ENCODE results near the gene ATIC.

The ATIC gene

GRCh38 chr2:215369181-215369760 lies 57.4 kb downstream of the ATIC start:
- intact Hi-C loops (cut with micrococcal nuclease) = no loop called here
- Mint-ChIP-seq H3K27ac (no peak overlapping the region), H3K9me3 (peaks cover 3% of the 10 kb centered on the region), H3K4me1 (ENCODE audit: low read depth) (no peaks in the 10 kb centered on the region), H3K27me3 (no peaks in the 10 kb centered on the region), H3K36me3 (ENCODE audit: low read depth) (peaks cover 16% of the 10 kb centered on the region), H3K4me3 (no peak overlapping the region)

DNA sequence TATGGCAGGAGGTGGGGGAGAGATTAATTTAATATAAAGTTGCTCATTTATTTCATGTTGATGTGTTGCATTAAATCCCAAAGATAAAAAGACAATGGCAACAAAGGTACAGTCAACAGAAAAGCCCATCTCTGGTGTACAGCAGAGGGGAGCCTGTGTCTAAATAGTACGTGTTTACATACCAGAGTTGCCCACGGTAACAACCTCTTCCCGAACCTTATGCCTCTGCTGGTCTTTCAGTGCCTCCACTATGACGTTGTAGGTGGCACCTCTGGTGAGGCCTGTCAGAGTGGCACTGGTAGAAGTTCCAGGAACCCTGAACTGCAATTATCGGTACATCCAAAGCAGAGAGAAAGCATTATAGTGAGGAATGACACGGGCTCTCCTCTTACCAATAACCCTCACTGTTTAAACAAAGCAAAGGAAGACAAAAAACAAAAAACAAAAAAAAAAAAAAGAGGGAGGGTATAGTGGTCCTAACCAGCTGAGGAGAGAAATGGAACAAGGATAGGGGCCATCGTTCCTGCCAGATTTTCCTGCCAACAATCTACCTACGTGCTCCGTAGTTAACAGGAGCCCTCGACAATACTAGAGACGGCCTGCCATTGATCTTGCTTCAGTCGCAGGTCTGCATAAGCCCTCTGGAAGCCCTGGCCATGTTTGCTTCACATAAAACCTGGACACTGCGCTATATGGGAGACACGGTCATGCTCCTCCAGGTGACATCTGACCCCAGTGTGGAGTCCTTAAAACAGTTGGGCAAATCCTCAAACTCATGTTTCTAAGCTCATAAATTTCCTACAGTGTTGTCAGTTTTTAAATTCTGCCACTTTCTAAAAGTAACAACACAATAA lies 58.5 kb downstream of the ATIC start:
- H3K4me3 Mint-ChIP-seq = no peak overlapping the region
- H3K4me1 Mint-ChIP-seq (ENCODE audit: low read depth) = no peaks in the 10 kb centered on the region
- no peak overlapping the region for H3K27ac Mint-ChIP-seq
- intact Hi-C loops (cut with micrococcal nuclease) = no loop called here
- no peaks in the 10 kb centered on the region for H3K27me3 Mint-ChIP-seq
- H3K9me3 Mint-ChIP-seq = peaks cover 11% of the 10 kb centered on the region
- H3K36me3 Mint-ChIP-seq (ENCODE audit: low read depth) = peaks cover 15% of the 10 kb centered on the region

DNA sequence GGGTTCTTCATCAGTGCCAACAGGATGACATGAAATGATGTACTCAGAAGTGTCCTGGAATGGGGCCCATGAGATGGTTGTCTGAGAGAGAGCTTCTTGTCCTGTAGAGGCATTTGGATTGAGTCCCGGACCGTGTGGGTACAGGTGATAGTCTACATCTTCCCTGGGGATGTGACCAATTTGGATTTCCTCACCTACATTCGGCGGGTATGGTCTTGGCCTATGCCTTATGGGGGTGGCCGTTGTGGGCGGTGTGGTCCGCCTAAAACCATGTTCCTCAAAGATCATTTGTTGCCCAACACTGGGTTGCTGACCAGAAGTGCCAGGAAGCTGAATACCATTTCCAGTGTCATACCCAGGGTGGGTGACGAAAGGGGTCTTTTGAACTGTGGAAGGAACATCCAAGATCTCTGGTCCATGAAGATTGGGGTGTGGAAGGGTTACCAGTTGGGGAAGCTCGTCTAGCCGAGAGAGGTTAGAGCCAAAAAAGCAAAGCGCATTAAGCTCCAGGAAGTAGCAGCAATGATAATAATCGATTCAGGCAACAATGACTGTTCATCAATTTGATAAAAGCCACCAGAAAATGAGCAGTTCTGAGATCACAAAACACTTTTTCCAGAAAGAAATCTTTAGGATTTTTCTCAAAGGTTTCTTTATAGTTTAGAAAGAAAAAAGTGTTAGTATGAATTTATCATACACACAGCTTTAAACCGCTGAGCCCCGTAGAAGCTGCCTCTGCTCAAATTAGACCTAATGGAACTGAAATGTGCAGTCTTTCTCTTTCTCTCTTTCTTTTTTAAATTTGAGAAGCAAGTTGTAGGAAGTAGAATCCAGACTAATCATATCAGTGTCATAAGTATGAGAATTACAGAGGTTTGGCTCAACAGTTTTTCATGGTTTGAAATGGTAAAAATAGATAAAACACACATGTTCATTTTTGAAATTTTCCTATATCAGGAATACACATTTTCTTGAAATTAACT lies 60.3 kb downstream of the ATIC start:
- Mint-ChIP-seq H3K27ac (no peak overlapping the region), H3K4me3 (no peak overlapping the region), H3K4me1 (ENCODE audit: low read depth) (no peaks in the 10 kb centered on the region), H3K9me3 (peaks cover 11% of the 10 kb centered on the region), H3K27me3 (no peaks in the 10 kb centered on the region), H3K36me3 (ENCODE audit: low read depth) (peaks cover 15% of the 10 kb centered on the region)
- intact Hi-C loops (cut with micrococcal nuclease) = no loop called here

DNA sequence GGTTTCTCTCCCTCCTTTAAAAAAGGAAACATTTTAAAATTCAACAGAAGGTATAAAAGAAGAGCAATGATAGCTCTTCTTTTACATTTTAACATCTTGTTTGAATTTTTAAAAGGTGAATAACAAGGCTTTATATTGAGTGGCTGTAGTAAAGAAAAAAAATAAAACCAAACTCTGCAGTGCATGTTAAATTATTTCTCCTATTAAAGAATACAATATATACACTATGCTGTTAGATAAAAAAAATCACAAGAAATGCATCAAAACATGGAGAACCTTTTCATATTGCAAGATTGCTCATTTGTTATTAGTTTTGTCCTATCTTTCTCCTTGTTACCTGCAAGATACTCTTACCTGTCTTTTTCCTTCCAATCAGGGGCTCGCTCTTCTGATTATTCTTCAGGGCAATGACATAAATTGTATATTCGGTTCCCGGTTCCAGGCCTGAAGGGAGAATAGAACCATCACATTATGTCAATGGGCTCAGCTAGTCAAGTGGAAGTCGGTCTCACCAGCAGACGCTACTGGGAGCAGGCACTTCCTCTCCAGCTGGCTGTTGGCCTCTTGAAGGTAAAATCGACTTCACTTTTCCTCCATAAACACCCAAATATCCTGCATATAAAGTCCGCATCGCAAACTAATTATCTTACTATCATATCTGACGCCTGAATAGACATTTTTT lies 61.2 kb downstream of the ATIC start:
- Mint-ChIP-seq H3K4me1 (ENCODE audit: low read depth) (no peaks in the 10 kb centered on the region), H3K4me3 (no peak overlapping the region), H3K36me3 (ENCODE audit: low read depth) (peaks cover 15% of the 10 kb centered on the region), H3K9me3 (peaks cover 11% of the 10 kb centered on the region), H3K27ac (no peak overlapping the region), H3K27me3 (no peaks in the 10 kb centered on the region)
- intact Hi-C loops (cut with micrococcal nuclease) = no loop called here

GRCh38 chr2:215374002-215374401 lies 62.1 kb downstream of the ATIC start:
- H3K4me1 Mint-ChIP-seq (ENCODE audit: low read depth) = no peaks in the 10 kb centered on the region
- H3K27me3 Mint-ChIP-seq = no peaks in the 10 kb centered on the region
- intact Hi-C loops (cut with micrococcal nuclease) = no loop called here
- H3K9me3 Mint-ChIP-seq = peaks cover 11% of the 10 kb centered on the region
- H3K36me3 Mint-ChIP-seq (ENCODE audit: low read depth) = peaks cover 15% of the 10 kb centered on the region
- no peak overlapping the region for H3K4me3 Mint-ChIP-seq
- H3K27ac Mint-ChIP-seq = no peak overlapping the region

- Mint-ChIP-seq H3K9me3 (peaks cover 11% of the 10 kb centered on the region), H3K36me3 (ENCODE audit: low read depth) (peaks cover 15% of the 10 kb centered on the region), H3K27me3 (no peaks in the 10 kb centered on the region), H3K4me3 (no peak overlapping the region), H3K4me1 (ENCODE audit: low read depth) (no peaks in the 10 kb centered on the region), H3K27ac (no peak overlapping the region)
- intact Hi-C loops (cut with micrococcal nuclease) = no loop called here
These were observed 63.0 kb downstream of the ATIC start for GRCh38 chr2:215374642-215375466.

GRCh38 chr2:215375467-215375830 lies 63.6 kb downstream of the ATIC start:
- peaks cover 15% of the 10 kb centered on the region for H3K36me3 Mint-ChIP-seq (ENCODE audit: low read depth)
- no peaks in the 10 kb centered on the region for H3K27me3 Mint-ChIP-seq

GRCh38 chr2:215376103-215376780 lies 64.4 kb downstream of the ATIC start:
- H3K9me3 Mint-ChIP-seq = peaks cover 11% of the 10 kb centered on the region
- no peak overlapping the region for H3K4me3 Mint-ChIP-seq
- peaks cover 10% of the 10 kb centered on the region for H3K36me3 Mint-ChIP-seq (ENCODE audit: low read depth)
- H3K27ac Mint-ChIP-seq = no peak overlapping the region
- no peaks in the 10 kb centered on the region for H3K27me3 Mint-ChIP-seq
- H3K4me1 Mint-ChIP-seq (ENCODE audit: low read depth) = no peaks in the 10 kb centered on the region
- intact Hi-C loops (cut with micrococcal nuclease) = no loop called here

More at GRCh38 chr2:215375467-215375830, 63.6 kb downstream of the ATIC start:
- peaks cover 11% of the 10 kb centered on the region for H3K9me3 Mint-ChIP-seq
- no peak overlapping the region for H3K4me3 Mint-ChIP-seq
- H3K4me1 Mint-ChIP-seq (ENCODE audit: low read depth) = no peaks in the 10 kb centered on the region
- H3K27ac Mint-ChIP-seq = no peak overlapping the region
- intact Hi-C loops (cut with micrococcal nuclease) = no loop called here

DNA sequence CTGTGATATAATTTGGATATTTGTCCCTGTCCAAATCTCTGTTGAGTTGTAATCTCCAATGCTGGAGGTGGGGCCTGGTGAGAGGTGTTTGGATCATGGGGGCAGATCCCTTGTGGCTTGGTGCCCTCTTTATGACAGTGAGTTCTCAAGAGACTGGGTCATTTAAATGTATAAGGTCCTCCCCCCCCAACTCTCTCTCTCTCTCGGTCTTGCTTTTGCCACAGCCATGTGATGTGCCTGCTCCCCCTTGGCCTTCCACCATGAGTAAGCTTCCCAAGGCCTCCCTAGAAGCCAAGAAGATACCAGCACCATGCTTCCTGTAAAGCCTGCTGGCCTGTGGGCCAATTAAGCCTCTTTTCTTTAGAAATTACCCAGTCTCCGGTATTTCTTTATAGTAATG lies 65.4 kb downstream of the ATIC start:
- H3K9me3 Mint-ChIP-seq = peaks cover 11% of the 10 kb centered on the region
- H3K27ac Mint-ChIP-seq = no peak overlapping the region
- no peaks in the 10 kb centered on the region for H3K27me3 Mint-ChIP-seq
- intact Hi-C loops (cut with micrococcal nuclease) = no loop called here
- H3K4me1 Mint-ChIP-seq (ENCODE audit: low read depth) = no peaks in the 10 kb centered on the region
- H3K36me3 Mint-ChIP-seq (ENCODE audit: low read depth) = peaks cover 10% of the 10 kb centered on the region
- no peak overlapping the region for H3K4me3 Mint-ChIP-seq

DNA sequence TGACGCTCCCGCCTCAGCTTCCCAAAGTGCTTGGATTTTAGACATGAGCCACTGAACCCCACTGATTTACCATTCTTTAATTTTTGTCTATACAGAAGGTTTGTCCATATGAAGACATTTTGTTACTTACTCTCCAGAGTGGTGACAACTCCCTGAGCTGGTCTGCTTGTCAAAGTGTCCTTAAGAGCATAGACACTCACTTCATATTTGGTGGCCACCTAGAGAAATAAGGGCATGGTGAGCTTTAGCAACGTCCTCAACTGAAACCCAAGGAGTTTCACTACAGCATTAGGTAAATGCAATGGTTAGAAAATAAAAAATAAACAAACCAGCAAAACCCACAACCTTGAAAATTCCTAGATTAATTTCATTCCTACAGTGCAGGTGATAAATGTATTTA lies 66.2 kb downstream of the ATIC start:
- Mint-ChIP-seq H3K4me3 (no peak overlapping the region), H3K27ac (no peak overlapping the region), H3K27me3 (no peaks in the 10 kb centered on the region), H3K36me3 (ENCODE audit: low read depth) (peaks cover 10% of the 10 kb centered on the region), H3K4me1 (ENCODE audit: low read depth) (no peaks in the 10 kb centered on the region), H3K9me3 (peaks cover 11% of the 10 kb centered on the region)
- intact Hi-C loops (cut with micrococcal nuclease) = no loop called here

- Mint-ChIP-seq H3K27ac (no peak overlapping the region), H3K27me3 (no peaks in the 10 kb centered on the region), H3K4me1 (ENCODE audit: low read depth) (no peaks in the 10 kb centered on the region), H3K36me3 (ENCODE audit: low read depth) (peaks cover 9% of the 10 kb centered on the region), H3K9me3 (peaks cover 10% of the 10 kb centered on the region), H3K4me3 (no peak overlapping the region)
- intact Hi-C loops (cut with micrococcal nuclease) = no loop called here
These were observed 67.2 kb downstream of the ATIC start for GRCh38 chr2:215379039-215379438.

DNA sequence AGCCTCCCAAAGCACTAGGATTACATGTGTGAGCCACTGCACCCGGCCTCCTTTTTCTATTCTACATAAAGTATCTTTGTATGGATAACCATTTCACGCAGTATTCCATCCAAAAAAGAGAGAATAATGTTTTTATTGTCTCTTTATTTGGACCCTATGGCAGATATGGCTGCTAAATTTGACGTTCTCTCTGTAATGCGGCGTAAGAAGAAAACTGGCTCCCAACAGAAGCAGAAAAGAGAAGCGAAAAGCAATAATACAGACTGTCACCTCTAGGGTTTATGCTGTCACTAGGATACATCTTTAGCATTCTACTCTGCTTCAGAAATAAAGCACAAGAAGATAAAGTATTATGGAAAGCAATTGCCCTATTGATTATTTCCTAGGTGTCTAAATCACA lies 68.1 kb downstream of the ATIC start:
- no peak overlapping the region for H3K27ac Mint-ChIP-seq
- H3K27me3 Mint-ChIP-seq = no peaks in the 10 kb centered on the region
- H3K36me3 Mint-ChIP-seq (ENCODE audit: low read depth) = no peaks in the 10 kb centered on the region
- intact Hi-C loops (cut with micrococcal nuclease) = no loop called here
- no peak overlapping the region for H3K4me3 Mint-ChIP-seq
- H3K4me1 Mint-ChIP-seq (ENCODE audit: low read depth) = no peaks in the 10 kb centered on the region
- peaks cover under 1% of the 10 kb centered on the region for H3K9me3 Mint-ChIP-seq
